Testis (tissue), 2 donors: ENCODE measurements around the gene ZNF692.

Experiments
- CTCF ChIP-seq, 3 experiments: fragments of 450-650 bp in 2 of 3; fragments of 200-600 bp in 1 of 3; sonication (generic) in 1 of 3; IDR thresholded peaks; one replicate each; pipeline ENCODE4 v1.5.1; 2016 to 2019; ENCODE audit warnings: antibody characterized with exemption in 3 of 3, mild to moderate bottlenecking in 2 of 3, moderate library complexity in 1 of 3
- POLR2A ChIP-seq: fragments of 450-650 bp; IDR thresholded peaks from one replicate; pipeline ENCODE4 v1.6.1; 2017; ENCODE audit warnings: antibody characterized with exemption, mild to moderate bottlenecking, moderate library complexity

GRCh38 chr1:248905662-248906008 is 46.8 kb upstream of the ZNF692 start:
- TF ChIP-seq CTCF (IDR thresholded peaks at IDR 0.05) (no peak), POLR2A (no peak)
